Measurements from ENCODE around the gene DDX60.
"Not testable (repeated sequence)": the region's sequence is repeated elsewhere in the genome, so short reads cannot be mapped to it uniquely, and the experiment has no call there.

DDX60 gene

GRCh38 chr4:168330575-168330974 is 12.0 kb upstream of the DDX60 start:
- H3K9ac ChIP-seq (ENCODE audit: low read length); H3K9me3 ChIP-seq (ENCODE audit: low read length); H3K4me3 ChIP-seq (ENCODE audit: low read depth in 1 of 2, low read length in 2 of 2); H3K36me3 ChIP-seq (ENCODE audit: insufficient read depth, low read length); H3K4me1 ChIP-seq (ENCODE audit: insufficient read depth, low read length); H3K27ac ChIP-seq (ENCODE audit: low read depth, low read length); H3K27me3 ChIP-seq (ENCODE audit: control insufficient read depth in 1 of 2, insufficient read depth in 2 of 2, low read length in 2 of 2): not testable (repeated sequence)

GRCh38 chr4:168325591-168325990 is 7.0 kb upstream of the DDX60 start:
- no peaks in the 10 kb centered on the region for H3K9me3 ChIP-seq (ENCODE audit: low read length)
- no peak overlapping the region for H3K27ac ChIP-seq (ENCODE audit: low read depth, low read length)
- H3K27me3 ChIP-seq (ENCODE audit: control insufficient read depth in 1 of 2, insufficient read depth in 2 of 2, low read length in 2 of 2), result no peaks in the 10 kb centered on the region
- H3K36me3 ChIP-seq (ENCODE audit: insufficient read depth, low read length), result no peaks in the 10 kb centered on the region
- no peaks in the 10 kb centered on the region for H3K4me1 ChIP-seq (ENCODE audit: insufficient read depth, low read length)
- no peak overlapping the region for H3K9ac ChIP-seq (ENCODE audit: low read length)
- H3K4me3 ChIP-seq (ENCODE audit: low read depth in 1 of 2, low read length in 2 of 2), result no peak overlapping the region

DNA sequence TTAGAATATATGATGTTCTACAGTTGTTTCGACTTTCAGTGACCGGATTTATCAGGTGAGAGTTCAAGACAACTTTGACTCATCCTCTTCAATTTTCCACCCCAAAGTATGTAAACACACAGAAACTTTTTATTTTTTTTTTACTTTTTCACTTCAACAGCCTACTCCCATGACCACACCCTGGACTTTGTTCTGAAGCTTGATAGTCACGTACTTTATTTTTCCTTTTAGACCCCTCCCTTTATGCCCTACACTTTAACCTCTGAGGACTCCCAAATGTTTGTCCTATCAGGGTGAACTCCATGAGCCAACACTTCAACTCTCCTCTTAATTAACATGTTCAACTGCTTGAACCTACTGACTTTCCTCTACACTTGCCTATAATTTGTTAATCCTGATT is 2.5 kb upstream of the DDX60 start:
- Histone ChIP-seq H3K4me1 (ENCODE audit: insufficient read depth, low read length) (peaks cover 8% of the 10 kb centered on the region), H3K9ac (ENCODE audit: low read length) (no peak overlapping the region), H3K9me3 (ENCODE audit: low read length) (no peaks in the 10 kb centered on the region), H3K27ac (ENCODE audit: low read depth, low read length) (no peak overlapping the region), H3K27me3 (ENCODE audit: control insufficient read depth in 1 of 2, insufficient read depth in 2 of 2, low read length in 2 of 2) (no peaks in the 10 kb centered on the region), H3K36me3 (ENCODE audit: insufficient read depth, low read length) (no peaks in the 10 kb centered on the region), H3K4me3 (ENCODE audit: low read depth in 1 of 2, low read length in 2 of 2) (no peak overlapping the region)

GRCh38 chr4:168319486-168320019 is 1.0 kb upstream of the DDX60 start:
- Histone ChIP-seq H3K4me1 (ENCODE audit: insufficient read depth, low read length) (peaks cover 8% of the 10 kb centered on the region), H3K36me3 (ENCODE audit: insufficient read depth, low read length) (no peaks in the 10 kb centered on the region), H3K4me3 (ENCODE audit: low read depth in 1 of 2, low read length in 2 of 2) (no peak overlapping the region), H3K9me3 (ENCODE audit: low read length) (no peaks in the 10 kb centered on the region), H3K27ac (ENCODE audit: low read depth, low read length) (no peak overlapping the region), H3K27me3 (ENCODE audit: control insufficient read depth in 1 of 2, insufficient read depth in 2 of 2, low read length in 2 of 2) (no peaks in the 10 kb centered on the region), H3K9ac (ENCODE audit: low read length) (no peak overlapping the region)

DNA sequence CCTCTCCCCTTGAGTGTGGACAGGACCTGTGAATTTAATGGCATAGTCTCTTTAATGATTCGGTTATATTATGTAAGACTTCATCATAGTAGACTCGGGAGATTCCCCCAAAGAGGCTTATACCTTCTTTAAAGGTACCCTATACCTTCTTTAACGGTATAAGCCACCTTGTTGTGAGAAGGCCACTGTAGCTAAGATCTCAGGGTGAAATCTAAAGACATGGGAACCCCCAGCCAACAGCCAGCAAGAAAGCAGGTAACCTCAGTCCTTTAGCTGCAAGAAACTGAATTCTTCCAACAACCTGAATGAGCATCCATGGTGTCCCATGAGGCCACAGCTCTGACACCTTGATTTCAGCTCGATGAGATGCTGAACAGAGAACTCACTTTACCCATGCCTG is 931 bp downstream of the DDX60 start:
- peak overlapping the region; percentile 88 to 94 for H3K4me3 ChIP-seq (ENCODE audit: low read depth in 1 of 2, low read length in 2 of 2)
- peaks cover 8% of the 10 kb centered on the region for H3K4me1 ChIP-seq (ENCODE audit: insufficient read depth, low read length)
- H3K27ac ChIP-seq (ENCODE audit: low read depth, low read length), result no peak overlapping the region
- H3K9ac ChIP-seq (ENCODE audit: low read length), result peak overlapping the region; percentile 87
- H3K9me3 ChIP-seq (ENCODE audit: low read length), result no peaks in the 10 kb centered on the region
- no peaks in the 10 kb centered on the region for H3K27me3 ChIP-seq (ENCODE audit: control insufficient read depth in 1 of 2, insufficient read depth in 2 of 2, low read length in 2 of 2)
- H3K36me3 ChIP-seq (ENCODE audit: insufficient read depth, low read length), result no peaks in the 10 kb centered on the region

GRCh38 chr4:168309781-168310180 is 8.8 kb downstream of the DDX60 start:
- no peak overlapping the region for H3K27ac ChIP-seq (ENCODE audit: low read depth, low read length)
- peaks cover 22% of the 10 kb centered on the region for H3K36me3 ChIP-seq (ENCODE audit: insufficient read depth, low read length)

DNA sequence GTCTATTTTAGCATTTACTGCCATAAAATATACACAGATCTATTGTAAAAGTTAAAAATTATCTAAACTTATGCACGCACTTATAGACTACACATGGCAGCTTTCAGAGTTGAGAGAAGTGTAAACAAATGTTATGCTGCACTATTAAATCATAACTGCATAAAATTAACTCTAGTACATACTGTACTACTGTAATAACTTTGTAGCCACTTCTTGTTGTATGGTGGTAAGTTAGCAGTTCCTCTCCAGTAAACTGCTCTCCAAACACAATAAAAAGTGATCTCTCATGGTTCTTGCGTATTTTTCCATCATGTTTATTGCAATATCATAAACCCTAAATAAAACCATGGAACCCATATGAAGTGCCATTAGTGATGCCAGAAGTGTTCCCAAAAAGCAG is 9.6 kb downstream of the DDX60 start:
- no peak overlapping the region for H3K9ac ChIP-seq (ENCODE audit: low read length)
- peaks cover 23% of the 10 kb centered on the region for H3K36me3 ChIP-seq (ENCODE audit: insufficient read depth, low read length)
- H3K27ac ChIP-seq (ENCODE audit: low read depth, low read length), result no peak overlapping the region
- no peaks in the 10 kb centered on the region for H3K9me3 ChIP-seq (ENCODE audit: low read length)
- no peaks in the 10 kb centered on the region for H3K4me1 ChIP-seq (ENCODE audit: insufficient read depth, low read length)
- H3K4me3 ChIP-seq (ENCODE audit: low read depth in 1 of 2, low read length in 2 of 2), result no peak overlapping the region
- H3K27me3 ChIP-seq (ENCODE audit: control insufficient read depth in 1 of 2, insufficient read depth in 2 of 2, low read length in 2 of 2), result no peaks in the 10 kb centered on the region

More at GRCh38 chr4:168309781-168310180, 8.8 kb downstream of the DDX60 start:
- no peak overlapping the region for H3K9ac ChIP-seq (ENCODE audit: low read length)
- no peak overlapping the region for H3K4me3 ChIP-seq (ENCODE audit: low read depth in 1 of 2, low read length in 2 of 2)
- H3K4me1 ChIP-seq (ENCODE audit: insufficient read depth, low read length), result no peaks in the 10 kb centered on the region
- H3K9me3 ChIP-seq (ENCODE audit: low read length), result no peaks in the 10 kb centered on the region
- no peaks in the 10 kb centered on the region for H3K27me3 ChIP-seq (ENCODE audit: control insufficient read depth in 1 of 2, insufficient read depth in 2 of 2, low read length in 2 of 2)

- Histone ChIP-seq H3K4me1 (ENCODE audit: insufficient read depth, low read length) (no peaks in the 10 kb centered on the region), H3K27me3 (ENCODE audit: control insufficient read depth in 1 of 2, insufficient read depth in 2 of 2, low read length in 2 of 2) (no peaks in the 10 kb centered on the region), H3K9me3 (ENCODE audit: low read length) (no peaks in the 10 kb centered on the region), H3K9ac (ENCODE audit: low read length) (no peak overlapping the region), H3K4me3 (ENCODE audit: low read depth in 1 of 2, low read length in 2 of 2) (no peak overlapping the region), H3K27ac (ENCODE audit: low read depth, low read length) (no peak overlapping the region), H3K36me3 (ENCODE audit: insufficient read depth, low read length) (peaks cover 23% of the 10 kb centered on the region)
Measured at GRCh38 chr4:168306476-168306875, 12.1 kb downstream of the DDX60 start.

- Histone ChIP-seq H3K36me3 (ENCODE audit: insufficient read depth, low read length) (peaks cover 16% of the 10 kb centered on the region), H3K27ac (ENCODE audit: low read depth, low read length) (no peak overlapping the region), H3K4me3 (ENCODE audit: low read depth in 1 of 2, low read length in 2 of 2) (no peak overlapping the region), H3K4me1 (ENCODE audit: insufficient read depth, low read length) (no peaks in the 10 kb centered on the region), H3K27me3 (ENCODE audit: control insufficient read depth in 1 of 2, insufficient read depth in 2 of 2, low read length in 2 of 2) (no peaks in the 10 kb centered on the region), H3K9ac (ENCODE audit: low read length) (no peak overlapping the region), H3K9me3 (ENCODE audit: low read length) (no peaks in the 10 kb centered on the region)
Measured at GRCh38 chr4:168304744-168305459, 13.7 kb downstream of the DDX60 start.

DNA sequence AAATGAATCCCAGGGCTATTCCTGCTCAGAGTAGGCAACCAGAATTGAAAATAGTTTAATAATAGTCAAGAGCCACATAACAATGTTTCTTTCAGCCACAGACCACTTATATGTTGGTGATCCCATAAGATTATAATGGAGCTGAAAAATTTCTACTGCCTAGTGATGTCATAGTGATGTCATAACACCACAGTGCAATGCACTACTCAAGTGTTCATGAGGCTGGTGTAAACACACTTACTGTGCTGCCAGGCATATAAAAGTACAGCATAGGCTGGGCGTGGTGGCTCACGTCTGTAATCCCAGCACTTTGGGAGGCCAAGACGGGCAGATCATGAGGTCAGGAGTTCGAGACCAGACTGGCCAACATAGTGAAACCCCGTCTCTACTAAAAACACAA is 15.1 kb downstream of the DDX60 start:
- H3K9ac ChIP-seq (ENCODE audit: low read length); H3K4me3 ChIP-seq (ENCODE audit: low read depth in 1 of 2, low read length in 2 of 2): not testable (repeated sequence)

DNA sequence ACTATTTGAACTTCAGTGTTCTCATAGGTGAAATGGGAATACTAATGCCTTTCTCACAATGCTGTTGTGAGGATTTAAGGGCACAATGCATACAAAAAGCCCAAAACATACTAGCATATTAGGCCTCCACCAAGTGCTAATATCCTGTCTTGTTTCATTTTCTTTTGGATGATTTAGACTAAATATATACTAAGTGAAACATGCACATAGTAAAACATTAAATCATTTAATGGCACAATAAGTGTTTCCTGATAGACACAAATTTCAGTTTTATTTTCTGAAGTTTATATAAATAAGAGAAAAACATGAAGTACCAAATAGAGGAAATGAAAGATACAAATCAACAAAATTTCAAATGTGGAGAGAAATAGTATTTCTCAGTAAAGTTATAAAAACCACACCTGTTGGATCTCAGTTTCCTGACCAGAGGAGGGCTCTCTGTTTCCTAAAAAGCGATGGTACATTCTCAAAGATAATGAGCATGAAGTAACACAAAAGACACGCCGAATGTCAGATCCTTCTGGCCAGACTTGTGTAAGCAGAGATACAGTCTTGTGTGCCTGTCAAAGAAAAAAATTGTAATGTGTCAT is 25.1 kb downstream of the DDX60 start:
- H3K36me3 ChIP-seq (ENCODE audit: insufficient read depth, low read length), result peaks cover 13% of the 10 kb centered on the region
- no peak overlapping the region for H3K27ac ChIP-seq (ENCODE audit: low read depth, low read length)
- H3K4me3 ChIP-seq (ENCODE audit: low read depth in 1 of 2, low read length in 2 of 2), result no peak overlapping the region
- H3K4me1 ChIP-seq (ENCODE audit: insufficient read depth, low read length), result no peaks in the 10 kb centered on the region
- no peak overlapping the region for H3K9ac ChIP-seq (ENCODE audit: low read length)
- H3K9me3 ChIP-seq (ENCODE audit: low read length), result no peaks in the 10 kb centered on the region
- no peaks in the 10 kb centered on the region for H3K27me3 ChIP-seq (ENCODE audit: control insufficient read depth in 1 of 2, insufficient read depth in 2 of 2, low read length in 2 of 2)

More for the DNA sequence above, 15.1 kb downstream of the DDX60 start:
- not testable (repeated sequence) for H3K4me1 ChIP-seq (ENCODE audit: insufficient read depth, low read length); H3K9me3 ChIP-seq (ENCODE audit: low read length); H3K27ac ChIP-seq (ENCODE audit: low read depth, low read length); H3K27me3 ChIP-seq (ENCODE audit: control insufficient read depth in 1 of 2, insufficient read depth in 2 of 2, low read length in 2 of 2)
- peaks cover 16% of the 10 kb centered on the region for H3K36me3 ChIP-seq (ENCODE audit: insufficient read depth, low read length)

DNA sequence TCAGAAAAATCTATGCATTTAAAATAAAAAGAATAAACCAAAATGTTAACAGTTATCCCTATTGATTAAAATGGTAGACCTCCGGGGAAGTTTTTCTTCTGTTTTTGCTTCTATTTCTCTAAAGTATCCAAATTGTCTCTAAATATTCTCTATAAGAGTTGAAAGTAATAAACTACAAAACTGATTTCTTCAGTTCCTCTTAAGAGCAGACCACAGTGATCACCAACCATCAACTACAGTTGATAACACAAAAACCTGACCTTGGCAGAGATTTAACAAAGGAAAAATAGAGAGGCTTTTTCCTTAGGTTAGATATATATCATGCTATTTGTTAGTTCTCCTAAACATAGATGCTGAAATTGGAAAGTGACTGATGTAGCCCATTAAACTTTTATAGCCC is 27.3 kb downstream of the DDX60 start:
- Histone ChIP-seq H3K4me1 (ENCODE audit: insufficient read depth, low read length) (no peaks in the 10 kb centered on the region), H3K27ac (ENCODE audit: low read depth, low read length) (no peak overlapping the region), H3K4me3 (ENCODE audit: low read depth in 1 of 2, low read length in 2 of 2) (no peak overlapping the region), H3K27me3 (ENCODE audit: control insufficient read depth in 1 of 2, insufficient read depth in 2 of 2, low read length in 2 of 2) (no peaks in the 10 kb centered on the region), H3K36me3 (ENCODE audit: insufficient read depth, low read length) (peaks cover 16% of the 10 kb centered on the region), H3K9ac (ENCODE audit: low read length) (no peak overlapping the region), H3K9me3 (ENCODE audit: low read length) (no peaks in the 10 kb centered on the region)

Measured in muscle layer of colon (tissue), 2 donors.